SK-N-SH treated with all-trans-retinoic acid at 6 μM for 48 hours (cell line): ENCODE results near the gene TRABD.
"Not testable (repeated sequence)": the region's sequence is repeated elsewhere in the genome, so short reads cannot be mapped to it uniquely, and the experiment has no call there.

Experiments used
- ATAC-seq: fragments of 200-7000 bp; cut with Tn5 transposase; 3 replicates; pipeline ENCODE4 v1.9.1; 2020; ENCODE audit warnings: mild to moderate bottlenecking, moderate library complexity
- ARNTL ChIP-seq: fragments of 450-650 bp; formaldehyde crosslinking; IDR thresholded peaks from 2 replicates; pipeline ENCODE4 v1.5.0; 2020; ENCODE audit warnings: low read depth, mild to moderate bottlenecking, moderate library complexity, borderline replicate concordance
- BACH2 ChIP-seq: fragments of 250-450 bp; sonication (Bioruptor Pico); IDR thresholded peaks from 2 replicates; pipeline ENCODE4 v1.9.0; 2021; ENCODE audit warnings: mild to moderate bottlenecking, borderline replicate concordance
- CSDC2 ChIP-seq: fragments of 250-450 bp; sonication (Bioruptor Pico); IDR thresholded peaks from 2 replicates; pipeline ENCODE4 v1.5.0; 2020; ENCODE audit warnings: mild to moderate bottlenecking, moderate library complexity
- CSRNP3 ChIP-seq: fragments of 250-450 bp; sonication (Bioruptor Pico); IDR thresholded peaks from 2 replicates; pipeline ENCODE4 v1.5.1; 2021; ENCODE audit warnings: mild to moderate bottlenecking, moderate library complexity
- ISL1 ChIP-seq: fragments of 250-450 bp; sonication (Bioruptor Pico); IDR thresholded peaks from 2 replicates; pipeline ENCODE4 v2.1.2; 2022; ENCODE audit warnings: mild to moderate bottlenecking, moderate library complexity
- OSR1 ChIP-seq: fragments of 250-450 bp; sonication (Bioruptor Pico); IDR thresholded peaks from 2 replicates; pipeline ENCODE4 v1.8.0; 2022; ENCODE audit warnings: moderate library complexity, mild to moderate bottlenecking, inconsistent platforms
- PATZ1 ChIP-seq: fragments of 250-450 bp; sonication (Bioruptor Pico); IDR thresholded peaks from 2 replicates; pipeline ENCODE4 v1.8.0; 2020; ENCODE audit warnings: mild to moderate bottlenecking, moderate library complexity, borderline replicate concordance
- POU6F1 ChIP-seq: fragments of 250-450 bp; sonication (Bioruptor Pico); IDR thresholded peaks from 2 replicates; pipeline ENCODE4 v1.8.0; 2021; ENCODE audit warnings: low read depth, mild to moderate bottlenecking, moderate library complexity, borderline replicate concordance
- PPARA ChIP-seq: fragments of 250-450 bp; sonication (Bioruptor Pico); IDR thresholded peaks from 2 replicates; pipeline ENCODE4 v1.5.0; 2020; ENCODE audit warnings: mild to moderate bottlenecking, borderline replicate concordance
- RARB ChIP-seq: fragments of 250-450 bp; sonication (Bioruptor Pico); IDR thresholded peaks from 2 replicates; pipeline ENCODE4 v1.8.0; 2021; ENCODE audit warnings: mild to moderate bottlenecking, moderate library complexity
- SNAI2 ChIP-seq: fragments of 250-450 bp; sonication (Bioruptor Pico); IDR thresholded peaks from 2 replicates; pipeline ENCODE4 v1.5.0; 2020; ENCODE audit warnings: mild to moderate bottlenecking, moderate library complexity
- TCF4 ChIP-seq: fragments of 250-450 bp; sonication (Bioruptor Pico); IDR thresholded peaks from 2 replicates; pipeline ENCODE4 v1.8.0; 2021; ENCODE audit warnings: mild to moderate bottlenecking, moderate library complexity, borderline replicate concordance
- TSHZ2 ChIP-seq: fragments of 250-450 bp; sonication (Bioruptor Pico); IDR thresholded peaks from 2 replicates; pipeline ENCODE4 v1.5.0; 2020; ENCODE audit warnings: mild to moderate bottlenecking, moderate library complexity
- ZC3H10 ChIP-seq: fragments of 250-450 bp; sonication (Bioruptor Pico); IDR thresholded peaks from 2 replicates; pipeline ENCODE4 v1.5.1; 2021; ENCODE audit warnings: mild to moderate bottlenecking, moderate library complexity
- ZFP3 ChIP-seq: fragments of 250-450 bp; sonication (Bioruptor Pico); IDR thresholded peaks from 2 replicates; pipeline ENCODE4 v1.5.0; 2020; ENCODE audit warnings: mild to moderate bottlenecking, moderate library complexity
- ZNF565 ChIP-seq: fragments of 450-650 bp; formaldehyde crosslinking; conservative IDR thresholded peaks from 2 replicates; pipeline ENCODE4 v1.5.0; 2020; ENCODE audit warnings: low read depth, mild to moderate bottlenecking, moderate library complexity
- ZNF70 ChIP-seq: fragments of 450-650 bp; formaldehyde crosslinking; IDR thresholded peaks from 2 replicates; pipeline ENCODE4 v1.5.0; 2020; ENCODE audit warnings: mild to moderate bottlenecking, moderate library complexity
- ZNF8 ChIP-seq: fragments of 450-650 bp; formaldehyde crosslinking; IDR thresholded peaks from 2 replicates; pipeline ENCODE4 v1.5.0; 2020; ENCODE audit warnings: mild to moderate bottlenecking, moderate library complexity

TRABD gene

GRCh38 chr22:50203288-50203687 lies 17.6 kb downstream of the TRABD start:
- TF ChIP-seq ZFP3 (CRISPR knock-in tag) (no peak), CSRNP3 (CRISPR knock-in tag) (no peak), BACH2 (CRISPR knock-in tag) (no peak), TCF4 (CRISPR knock-in tag) (no peak), PATZ1 (CRISPR knock-in tag) (no peak), ZNF70 (no peak), CSDC2 (no peak), ZC3H10 (no peak), ARNTL (no peak), ZNF565 (CRISPR knock-in tag) (no peak), RARB (CRISPR knock-in tag) (no peak), TSHZ2 (CRISPR knock-in tag) (no peak)
- TF ChIP-seq, all 23 proteins: peak for 0
- ATAC-seq, result no peak

GRCh38 chr22:50204571-50204970 lies 18.9 kb downstream of the TRABD start:
- ATAC-seq, result no peak
- TF ChIP-seq ISL1 (CRISPR knock-in tag) (no peak), RARB (CRISPR knock-in tag) (no peak), ZNF70 (no peak), ZC3H10 (no peak), CSRNP3 (CRISPR knock-in tag) (no peak), ZNF8 (no peak), OSR1 (CRISPR knock-in tag) (no peak), ZNF565 (CRISPR knock-in tag) (no peak), SNAI2 (CRISPR knock-in tag) (no peak), ARNTL (no peak), TSHZ2 (CRISPR knock-in tag) (no peak), BACH2 (CRISPR knock-in tag) (no peak), PPARA (CRISPR knock-in tag) (no peak), POU6F1 (no peak), CSDC2 (no peak)

- ATAC-seq, result not testable (repeated sequence)
Observed at GRCh38 chr22:50204998-50205397, 19.3 kb downstream of the TRABD start.
